Rectal smooth muscle tissue (tissue), 1 donor: ENCODE data around the gene DBN1.
A peak's percentile ranks its signal among the peaks of the same experiment; 100 is the strongest.
"Not testable (repeated sequence)": the region's sequence is repeated elsewhere in the genome, so short reads cannot be mapped to it uniquely, and the experiment has no call there.

ENCODE experiments used
- H3K27ac ChIP-seq: one replicate; pipeline ENCODE4 v1.7.0; 2013; ENCODE audit warnings: low read depth, low read length, inconsistent platforms
- H3K27me3 ChIP-seq: one replicate; pipeline ENCODE4 v1.7.0; 2013; ENCODE audit warnings: low read length; ENCODE audit not compliant: control insufficient read depth, insufficient read depth
- H3K36me3 ChIP-seq: one replicate; pipeline ENCODE4 v1.7.0; 2013; ENCODE audit warnings: low read length; ENCODE audit not compliant: control insufficient read depth, insufficient read depth
- H3K4me1 ChIP-seq: one replicate; pipeline ENCODE4 v1.7.0; 2013; ENCODE audit warnings: low read length; ENCODE audit not compliant: control insufficient read depth, insufficient read depth
- H3K4me3 ChIP-seq: one replicate; pipeline ENCODE4 v1.7.0; 2013; ENCODE audit warnings: low read length
- H3K9ac ChIP-seq: one replicate; pipeline ENCODE4 v1.7.0; 2013; ENCODE audit warnings: low read length

Gene DBN1

GRCh38 chr5:177493795-177494345 is 20.4 kb upstream of the DBN1 start:
- H3K9ac ChIP-seq: no peak overlapping the region
- H3K27ac ChIP-seq: peak overlapping the region; percentile 100
- peak overlapping the region; percentile 22 for H3K4me3 ChIP-seq
- peaks cover 11% of the 10 kb centered on the region for H3K36me3 ChIP-seq
- H3K4me1 ChIP-seq: peaks cover 42% of the 10 kb centered on the region
- H3K27me3 ChIP-seq: peaks cover 4% of the 10 kb centered on the region

- Histone ChIP-seq H3K27me3 (no peaks in the 10 kb centered on the region), H3K36me3 (peaks cover 18% of the 10 kb centered on the region), H3K4me3 (peak overlapping the region; percentile 37), H3K4me1 (peaks cover 38% of the 10 kb centered on the region), H3K27ac (peak overlapping the region; percentile 100), H3K9ac (no peak overlapping the region)
These were observed 19.4 kb upstream of the DBN1 start for GRCh38 chr5:177492841-177493240.

GRCh38 chr5:177491983-177492746 is 18.7 kb upstream of the DBN1 start:
- peak overlapping the region; percentile 100 for H3K27ac ChIP-seq
- no peak overlapping the region for H3K9ac ChIP-seq
- peaks cover 23% of the 10 kb centered on the region for H3K36me3 ChIP-seq
- H3K4me1 ChIP-seq: peaks cover 38% of the 10 kb centered on the region
- H3K27me3 ChIP-seq: no peaks in the 10 kb centered on the region
- H3K4me3 ChIP-seq: peak overlapping the region; percentile 37

- peaks cover 25% of the 10 kb centered on the region for H3K36me3 ChIP-seq
- H3K27ac ChIP-seq: peak overlapping the region; percentile 100
- no peak overlapping the region for H3K9ac ChIP-seq
- H3K4me1 ChIP-seq: peaks cover 38% of the 10 kb centered on the region
- H3K4me3 ChIP-seq: no peak overlapping the region
- H3K27me3 ChIP-seq: no peaks in the 10 kb centered on the region
These were observed 18.1 kb upstream of the DBN1 start for GRCh38 chr5:177491429-177491945.

GRCh38 chr5:177490992-177491391 is 17.6 kb upstream of the DBN1 start:
- Histone ChIP-seq H3K27me3 (no peaks in the 10 kb centered on the region), H3K27ac (peak overlapping the region; percentile 100), H3K4me3 (no peak overlapping the region), H3K4me1 (peaks cover 37% of the 10 kb centered on the region), H3K36me3 (peaks cover 26% of the 10 kb centered on the region), H3K9ac (no peak overlapping the region)

- Histone ChIP-seq H3K9ac (no peak overlapping the region), H3K36me3 (peaks cover 25% of the 10 kb centered on the region), H3K27ac (peak overlapping the region; percentile 100), H3K4me1 (peaks cover 33% of the 10 kb centered on the region), H3K4me3 (no peak overlapping the region), H3K27me3 (no peaks in the 10 kb centered on the region)
These were observed 17.0 kb upstream of the DBN1 start for GRCh38 chr5:177490311-177490991.

- peaks cover 39% of the 10 kb centered on the region for H3K4me1 ChIP-seq
- H3K27ac ChIP-seq: peak overlapping the region; percentile 75
- no peaks in the 10 kb centered on the region for H3K27me3 ChIP-seq
- peaks cover 28% of the 10 kb centered on the region for H3K36me3 ChIP-seq
- no peak overlapping the region for H3K4me3 ChIP-seq
- no peak overlapping the region for H3K9ac ChIP-seq
These were observed 15.8 kb upstream of the DBN1 start for GRCh38 chr5:177489119-177489716.

- Histone ChIP-seq H3K4me1 (peaks cover 38% of the 10 kb centered on the region), H3K27ac (peak overlapping the region; percentile 42), H3K27me3 (no peaks in the 10 kb centered on the region), H3K4me3 (no peak overlapping the region), H3K9ac (no peak overlapping the region), H3K36me3 (peaks cover 28% of the 10 kb centered on the region)
These were observed 14.5 kb upstream of the DBN1 start for GRCh38 chr5:177487975-177488374.

- peaks cover 31% of the 10 kb centered on the region for H3K4me1 ChIP-seq
These were observed 13.7 kb upstream of the DBN1 start for GRCh38 chr5:177487144-177487543.

GRCh38 chr5:177486256-177486655 is 12.8 kb upstream of the DBN1 start:
- no peak overlapping the region for H3K9ac ChIP-seq
- H3K36me3 ChIP-seq: peaks cover 32% of the 10 kb centered on the region
- H3K4me1 ChIP-seq: peaks cover 29% of the 10 kb centered on the region
- no peak overlapping the region for H3K4me3 ChIP-seq
- H3K27ac ChIP-seq: no peak overlapping the region
- no peaks in the 10 kb centered on the region for H3K27me3 ChIP-seq

More at GRCh38 chr5:177487144-177487543, 13.7 kb upstream of the DBN1 start:
- Histone ChIP-seq H3K9ac (no peak overlapping the region), H3K27ac (no peak overlapping the region), H3K4me3 (no peak overlapping the region), H3K27me3 (no peaks in the 10 kb centered on the region), H3K36me3 (peaks cover 28% of the 10 kb centered on the region)

- H3K9ac ChIP-seq, H3K4me3 ChIP-seq, H3K27me3 ChIP-seq: not testable (repeated sequence)
- Histone ChIP-seq H3K27ac (peak overlapping the region; percentile 11), H3K36me3 (peaks cover 32% of the 10 kb centered on the region), H3K4me1 (peaks cover 28% of the 10 kb centered on the region)
These were observed 12.3 kb upstream of the DBN1 start for GRCh38 chr5:177485753-177486152.

GRCh38 chr5:177484902-177485549 is 11.6 kb upstream of the DBN1 start:
- H3K4me3 ChIP-seq: no peak overlapping the region
- H3K9ac ChIP-seq: no peak overlapping the region
- H3K27me3 ChIP-seq: no peaks in the 10 kb centered on the region
- peaks cover 26% of the 10 kb centered on the region for H3K4me1 ChIP-seq
- peaks cover 30% of the 10 kb centered on the region for H3K36me3 ChIP-seq
- H3K27ac ChIP-seq: peak overlapping the region; percentile 70
